HG03175 (cell line): ENCODE results near the gene MTG2.

Experiments
- ATAC-seq: cut with Tn5 transposase; IDR thresholded peaks from one replicate; pipeline ENCODE4 v1.9.1; 2021; ENCODE audit warnings: mild to moderate bottlenecking, moderate library complexity; ENCODE audit not compliant: unreplicated experiment

Gene MTG2

GRCh38 chr20:62178316-62179161 lies 4.3 kb upstream of the MTG2 start:
- no peak for ATAC-seq

GRCh38 chr20:62179162-62179504 lies 3.7 kb upstream of the MTG2 start:
- no peak for ATAC-seq

GRCh38 chr20:62181808-62182207 lies 1.0 kb upstream of the MTG2 start:
- no peak for ATAC-seq

- ATAC-seq = no peak
Measured at GRCh38 chr20:62183426-62184142, 756 bp downstream of the MTG2 start.

- no peak for ATAC-seq
Measured at GRCh38 chr20:62186096-62186426, 3.2 kb downstream of the MTG2 start.

- ATAC-seq = no peak
Measured at GRCh38 chr20:62186887-62187866, 4.3 kb downstream of the MTG2 start.

GRCh38 chr20:62190639-62191411 lies 8.0 kb downstream of the MTG2 start:
- ATAC-seq = no peak

- no peak for ATAC-seq
Measured at GRCh38 chr20:62191781-62192559, 9.1 kb downstream of the MTG2 start.

GRCh38 chr20:62192635-62193034 lies 9.8 kb downstream of the MTG2 start:
- no peak for ATAC-seq

- ATAC-seq = no peak
Measured at GRCh38 chr20:62193079-62194025, 10.5 kb downstream of the MTG2 start.

GRCh38 chr20:62195075-62195405 lies 12.2 kb downstream of the MTG2 start:
- ATAC-seq = no peak

GRCh38 chr20:62195736-62196135 lies 12.9 kb downstream of the MTG2 start:
- no peak for ATAC-seq

- no peak for ATAC-seq
Measured at GRCh38 chr20:62196286-62196685, 13.5 kb downstream of the MTG2 start.

- ATAC-seq = no peak
Measured at GRCh38 chr20:62197311-62197710, 14.5 kb downstream of the MTG2 start.

GRCh38 chr20:62197801-62198200 lies 15.0 kb downstream of the MTG2 start:
- ATAC-seq = no peak

- no peak for ATAC-seq
Measured at GRCh38 chr20:62198496-62198895, 15.7 kb downstream of the MTG2 start.

GRCh38 chr20:62198931-62199330 lies 16.1 kb downstream of the MTG2 start:
- no peak for ATAC-seq

- no peak for ATAC-seq
Measured at GRCh38 chr20:62200491-62201172, 17.8 kb downstream of the MTG2 start.
